Measurements from ENCODE around the gene VTI1A. TPM values are rescaled to one million over a fixed set of nuclear protein-coding genes. Genes with fewer than 3 reads are reported as not detected.
A peak's percentile ranks its signal among the peaks of the same experiment; 100 is the strongest.

VTI1A gene
- total RNA-seq, 2 donors from 2014 or later = 21.0 to 29.6 TPM

DNA sequence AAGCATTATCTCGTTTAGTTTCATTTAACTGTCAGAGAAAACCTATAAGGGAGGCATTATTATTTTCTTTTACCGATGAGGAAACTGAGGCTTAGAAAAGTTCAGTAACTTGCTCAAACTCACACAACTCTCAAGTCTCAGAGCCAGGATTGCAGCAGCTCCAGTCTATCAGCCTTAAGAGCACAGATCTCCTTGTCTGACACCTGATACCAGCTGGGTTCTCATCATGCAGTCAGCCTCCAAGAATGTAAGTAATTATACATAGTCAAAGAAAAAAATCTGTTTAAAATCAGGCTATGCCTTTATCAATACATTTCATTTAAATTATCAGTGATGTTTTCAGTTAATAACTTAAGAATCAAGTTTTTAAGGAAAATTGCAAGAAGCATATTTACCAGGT is 266.4 kb downstream of the VTI1A start:
- DNase-seq (ENCODE audit: low spot score) = no peak
- H3K4me3 ChIP-seq = no peak overlapping the region
- no peaks in the 10 kb centered on the region for H3K27me3 ChIP-seq
- no peak overlapping the region for H3K27ac ChIP-seq
- H3K4me1 ChIP-seq = no peaks in the 10 kb centered on the region
- TF ChIP-seq CTCF (IDR thresholded peaks at IDR 0.05) = no peak
- H3K36me3 ChIP-seq = no peaks in the 10 kb centered on the region
- no peaks in the 10 kb centered on the region for H3K9me3 ChIP-seq

GRCh38 chr10:112715581-112715980 is 268.6 kb downstream of the VTI1A start:
- H3K4me3 ChIP-seq = no peak overlapping the region
- no peak for TF ChIP-seq CTCF (IDR thresholded peaks at IDR 0.05)
- no peaks in the 10 kb centered on the region for H3K36me3 ChIP-seq
- no peaks in the 10 kb centered on the region for H3K9me3 ChIP-seq
- no peak overlapping the region for H3K27ac ChIP-seq
- no peak for DNase-seq (ENCODE audit: low spot score)
- no peaks in the 10 kb centered on the region for H3K4me1 ChIP-seq
- H3K27me3 ChIP-seq = no peaks in the 10 kb centered on the region

GRCh38 chr10:112716076-112716475 is 269.1 kb downstream of the VTI1A start:
- Histone ChIP-seq H3K4me1 (no peaks in the 10 kb centered on the region), H3K4me3 (no peak overlapping the region), H3K27ac (no peak overlapping the region), H3K36me3 (no peaks in the 10 kb centered on the region), H3K27me3 (no peaks in the 10 kb centered on the region), H3K9me3 (no peaks in the 10 kb centered on the region)
- DNase-seq (ENCODE audit: low spot score) = no peak
- TF ChIP-seq CTCF (IDR thresholded peaks at IDR 0.05) = no peak

DNA sequence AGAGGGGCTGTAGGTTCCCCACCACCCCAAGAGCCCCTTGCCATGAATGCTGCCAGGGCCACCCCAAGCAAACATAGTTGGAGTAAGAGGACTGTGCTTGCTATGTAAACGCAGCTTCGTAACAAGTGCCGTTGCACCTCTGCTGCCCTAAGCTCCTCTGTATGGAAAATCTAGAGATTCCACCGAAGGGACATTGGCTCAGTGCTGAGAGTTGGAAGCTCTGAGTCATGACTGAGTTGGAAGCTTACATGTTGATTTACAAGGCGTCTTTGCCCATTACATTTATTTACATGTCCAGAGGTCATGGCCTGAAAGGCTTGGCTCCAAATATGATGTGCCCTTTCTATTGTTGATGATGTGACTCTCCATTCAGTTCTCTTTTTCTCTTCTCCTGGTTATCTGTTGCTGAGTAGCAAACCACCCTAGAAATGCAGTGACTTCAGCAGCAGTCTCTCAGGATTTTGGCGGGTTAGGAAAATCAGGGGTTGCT is 270.0 kb downstream of the VTI1A start:
- TF ChIP-seq CTCF (IDR thresholded peaks at IDR 0.05) = no peak
- H3K27ac ChIP-seq = no peak overlapping the region

DNA sequence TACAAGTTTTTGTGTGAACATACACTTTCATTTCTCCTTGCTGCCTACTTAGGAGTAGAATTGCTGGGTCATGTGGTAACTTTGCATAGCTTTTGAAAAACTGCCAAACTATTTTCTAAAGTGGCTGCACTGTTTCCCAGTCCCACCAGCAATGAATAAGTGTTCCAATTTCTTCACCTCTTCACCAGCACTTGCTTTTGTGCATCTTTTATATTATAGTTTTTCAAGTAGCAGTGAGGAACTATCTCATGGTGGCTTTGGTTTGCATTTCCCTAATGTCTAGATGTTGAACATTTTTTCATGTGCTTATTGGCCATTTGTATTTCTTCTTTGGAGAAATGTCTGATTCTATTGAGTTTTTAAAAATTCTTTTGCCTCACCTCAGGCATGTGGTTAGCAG is 273.2 kb downstream of the VTI1A start:
- TF ChIP-seq CTCF (IDR thresholded peaks at IDR 0.05) = no peak
- DNase-seq (ENCODE audit: low spot score) = no peak
- Histone ChIP-seq H3K27ac (no peak overlapping the region), H3K27me3 (no peaks in the 10 kb centered on the region), H3K4me1 (no peaks in the 10 kb centered on the region), H3K4me3 (no peak overlapping the region), H3K9me3 (no peaks in the 10 kb centered on the region), H3K36me3 (no peaks in the 10 kb centered on the region)

More for the DNA sequence above, 270.0 kb downstream of the VTI1A start:
- H3K9me3 ChIP-seq = no peaks in the 10 kb centered on the region
- no peaks in the 10 kb centered on the region for H3K36me3 ChIP-seq
- no peak for DNase-seq (ENCODE audit: low spot score)
- H3K27me3 ChIP-seq = no peaks in the 10 kb centered on the region
- no peaks in the 10 kb centered on the region for H3K4me1 ChIP-seq
- no peak overlapping the region for H3K4me3 ChIP-seq

GRCh38 chr10:112721080-112721698 is 274.2 kb downstream of the VTI1A start:
- no peak for DNase-seq (ENCODE audit: low spot score)
- Histone ChIP-seq H3K36me3 (no peaks in the 10 kb centered on the region), H3K27ac (no peak overlapping the region), H3K27me3 (no peaks in the 10 kb centered on the region), H3K4me1 (no peaks in the 10 kb centered on the region), H3K4me3 (no peak overlapping the region), H3K9me3 (no peaks in the 10 kb centered on the region)
- peak; percentile 44 to 70 for TF ChIP-seq CTCF (IDR thresholded peaks at IDR 0.05)

Measured in right atrium auricular region (tissue), 2 donors.